ENCODE data around the gene TMEM132A. TPM values are rescaled to one million over a fixed set of nuclear protein-coding genes. Genes with fewer than 3 reads are reported as not detected.

Gene TMEM132A
- total RNA-seq, 1 experiment from 2014 or later, result 114 TPM

GRCh38 chr11:60971520-60971919, 47.3 kb downstream of the TMEM132A start, which contains the start of gene CD6 (continued):
- no peak for TF ChIP-seq PRDM15 (CRISPR knock-in tag; IDR thresholded peaks at IDR 0.05)

GRCh38 chr11:60972182-60973030, 48.1 kb downstream of the TMEM132A start:
- Mint-ChIP-seq H3K9me3 (peaks cover 13% of the 10 kb centered on the region), H3K27ac (no peak overlapping the region), H3K36me3 (peaks cover 6% of the 10 kb centered on the region), H3K4me3 (no peak overlapping the region), H3K4me1 (no peaks in the 10 kb centered on the region), H3K27me3 (ENCODE audit: low read depth) (peaks cover 9% of the 10 kb centered on the region)
- no peak for DNase-seq (ENCODE audit: low spot score)
- ChIA-PET POLR2A (no interaction called here), CTCF (interaction anchor here (1.0 kb wide), 1 partner anchor 169 kb away, joined by 4 read pairs; no protein-coding TSS in a partner anchor)
- no peak for TF ChIP-seq ZNF396 (CRISPR knock-in tag; IDR thresholded peaks at IDR 0.05; ENCODE audit: borderline replicate concordance)
- no peak for TF ChIP-seq PREB (CRISPR knock-in tag; IDR thresholded peaks at IDR 0.05; ENCODE audit: borderline replicate concordance)
- TF ChIP-seq ZNF263 (CRISPR knock-in tag; IDR thresholded peaks at IDR 0.05; ENCODE audit: low read depth), result no peak
- no peak for TF ChIP-seq PRDM15 (CRISPR knock-in tag; IDR thresholded peaks at IDR 0.05)
- TF ChIP-seq E2F5 (CRISPR knock-in tag; IDR thresholded peaks at IDR 0.05), result no peak
- TF ChIP-seq FOXP4 (CRISPR knock-in tag; IDR thresholded peaks at IDR 0.05), result no peak
- TF ChIP-seq IRF2 (CRISPR knock-in tag; IDR thresholded peaks at IDR 0.05; ENCODE audit: borderline replicate concordance, low read depth), result no peak
- ATAC-seq, result no peak

- ChIA-PET POLR2A (no interaction called here), CTCF (interaction anchor here (0.6 kb wide), 1 partner anchor 11 kb away, joined by 9 read pairs; no protein-coding TSS in a partner anchor)
- peaks cover 8% of the 10 kb centered on the region; the same call in 1 of the 2 replicates for H3K27me3 Mint-ChIP-seq (ENCODE audit: low read depth)
- H3K4me1 Mint-ChIP-seq, result no peaks in the 10 kb centered on the region
- H3K4me3 Mint-ChIP-seq, result no peak overlapping the region
- H3K9me3 Mint-ChIP-seq, result peaks cover 4% of the 10 kb centered on the region; the same call in 1 of the 2 replicates
- DNase-seq (ENCODE audit: low spot score), result no peak
- H3K36me3 Mint-ChIP-seq, result no peaks in the 10 kb centered on the region
- no peak overlapping the region for H3K27ac Mint-ChIP-seq
- no peak for ATAC-seq
- no peak for TF ChIP-seq ETV6 (CRISPR knock-in tag; IDR thresholded peaks at IDR 0.05)
- TF ChIP-seq PREB (CRISPR knock-in tag; IDR thresholded peaks at IDR 0.05; ENCODE audit: borderline replicate concordance), result no peak
- TF ChIP-seq ZNF671 (CRISPR knock-in tag; IDR thresholded peaks at IDR 0.05), result no peak
- no peak for TF ChIP-seq NR3C1 (CRISPR knock-in tag; conservative IDR thresholded peaks at IDR 0.05; ENCODE audit: low read depth)
- TF ChIP-seq SP1 (CRISPR knock-in tag; conservative IDR thresholded peaks at IDR 0.05), result no peak
- TF ChIP-seq GABPB1 (CRISPR knock-in tag; IDR thresholded peaks at IDR 0.05), result no peak
- TF ChIP-seq MLX (CRISPR knock-in tag; IDR thresholded peaks at IDR 0.05), result no peak
- TF ChIP-seq FOXK1 (CRISPR knock-in tag; IDR thresholded peaks at IDR 0.05), result no peak
- no peak for TF ChIP-seq ZNF512 (CRISPR knock-in tag; IDR thresholded peaks at IDR 0.05; ENCODE audit: borderline replicate concordance)
These were observed 49.4 kb downstream of the TMEM132A start for GRCh38 chr11:60973699-60974098.
